ENCODE results near the gene TMEM255B.

Gene TMEM255B

GRCh38 chr13:113803409-113804016, 44.5 kb downstream of the TMEM255B start:
- TF ChIP-seq CTCF (IDR thresholded peaks at IDR 0.05; ENCODE audit: control insufficient read depth, insufficient read depth, low read depth, low read length, missing control alignments): no peak
- no peak for DNase-seq (ENCODE audit: low read depth)
- no peak overlapping the region for H3K4me3 ChIP-seq (ENCODE audit: control insufficient read depth, low read depth, low read length)

- TF ChIP-seq CTCF (IDR thresholded peaks at IDR 0.05; ENCODE audit: control insufficient read depth, insufficient read depth, low read depth, low read length, missing control alignments): no peak
- no peak for DNase-seq (ENCODE audit: low read depth)
- no peak overlapping the region for H3K4me3 ChIP-seq (ENCODE audit: control insufficient read depth, low read depth, low read length)
Observed at GRCh38 chr13:113804017-113804702, 45.1 kb downstream of the TMEM255B start.

GRCh38 chr13:113804703-113805430, 45.8 kb downstream of the TMEM255B start:
- TF ChIP-seq CTCF (IDR thresholded peaks at IDR 0.05; ENCODE audit: control insufficient read depth, insufficient read depth, low read depth, low read length, missing control alignments): no peak
- DNase-seq (ENCODE audit: low read depth): no peak
- no peak overlapping the region for H3K4me3 ChIP-seq (ENCODE audit: control insufficient read depth, low read depth, low read length)

GRCh38 chr13:113805431-113806103, 46.5 kb downstream of the TMEM255B start:
- no peak for TF ChIP-seq CTCF (IDR thresholded peaks at IDR 0.05; ENCODE audit: control insufficient read depth, insufficient read depth, low read depth, low read length, missing control alignments)
- H3K4me3 ChIP-seq (ENCODE audit: control insufficient read depth, low read depth, low read length): no peak overlapping the region
- no peak for DNase-seq (ENCODE audit: low read depth)

- no peak for DNase-seq (ENCODE audit: low read depth)
- TF ChIP-seq CTCF (IDR thresholded peaks at IDR 0.05; ENCODE audit: control insufficient read depth, insufficient read depth, low read depth, low read length, missing control alignments): no peak
- H3K4me3 ChIP-seq (ENCODE audit: control insufficient read depth, low read depth, low read length): no peak overlapping the region
Observed at GRCh38 chr13:113806104-113806471, 47.1 kb downstream of the TMEM255B start.

GRCh38 chr13:113806526-113806925, 47.5 kb downstream of the TMEM255B start:
- no peak for TF ChIP-seq CTCF (IDR thresholded peaks at IDR 0.05; ENCODE audit: control insufficient read depth, insufficient read depth, low read depth, low read length, missing control alignments)
- DNase-seq (ENCODE audit: low read depth): no peak
- no peak overlapping the region for H3K4me3 ChIP-seq (ENCODE audit: control insufficient read depth, low read depth, low read length)

All from AG09309 (cell line).